Activated CD4-positive, alpha-beta T cell treated with anti-CD3 and anti-CD28 coated beads, Interleukin-2, Interleukin-6, amounts not matched to agents 100 ng/mL and 50 ng/mL, durations not matched to agents 16 hours and 8 hours (primary cell): ENCODE results near the gene RHD.
A peak's percentile ranks its signal among the peaks of the same experiment; 100 is the strongest.
"Not testable (repeated sequence)": the region's sequence is repeated elsewhere in the genome, so short reads cannot be mapped to it uniquely, and the experiment has no call there.

Experiments used
- DNase-seq: peaks from one replicate; pipeline ENCODE4 v3.0.0-alpha.2; 2020

Gene RHD

DNA sequence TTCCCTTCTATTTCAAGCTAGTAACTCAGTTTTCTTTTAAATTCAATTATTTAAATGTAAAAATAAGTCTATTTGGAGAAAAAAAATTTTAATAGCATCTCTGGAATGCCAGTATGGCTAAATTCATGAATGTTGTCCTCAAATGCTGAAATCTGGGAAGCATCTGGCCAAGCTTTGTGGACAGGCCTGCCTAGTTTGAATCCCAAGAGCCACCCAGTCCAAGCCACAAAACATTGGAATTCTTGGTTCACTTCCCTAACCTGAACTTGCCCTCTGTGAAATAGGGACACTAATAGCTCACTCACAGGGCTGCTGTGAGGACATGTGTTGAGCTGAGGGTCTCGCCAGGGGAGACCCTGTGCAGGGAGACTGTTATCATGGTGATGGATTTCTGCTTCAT lies 37.2 kb downstream of the RHD start:
- not testable (repeated sequence) for DNase-seq

DNA sequence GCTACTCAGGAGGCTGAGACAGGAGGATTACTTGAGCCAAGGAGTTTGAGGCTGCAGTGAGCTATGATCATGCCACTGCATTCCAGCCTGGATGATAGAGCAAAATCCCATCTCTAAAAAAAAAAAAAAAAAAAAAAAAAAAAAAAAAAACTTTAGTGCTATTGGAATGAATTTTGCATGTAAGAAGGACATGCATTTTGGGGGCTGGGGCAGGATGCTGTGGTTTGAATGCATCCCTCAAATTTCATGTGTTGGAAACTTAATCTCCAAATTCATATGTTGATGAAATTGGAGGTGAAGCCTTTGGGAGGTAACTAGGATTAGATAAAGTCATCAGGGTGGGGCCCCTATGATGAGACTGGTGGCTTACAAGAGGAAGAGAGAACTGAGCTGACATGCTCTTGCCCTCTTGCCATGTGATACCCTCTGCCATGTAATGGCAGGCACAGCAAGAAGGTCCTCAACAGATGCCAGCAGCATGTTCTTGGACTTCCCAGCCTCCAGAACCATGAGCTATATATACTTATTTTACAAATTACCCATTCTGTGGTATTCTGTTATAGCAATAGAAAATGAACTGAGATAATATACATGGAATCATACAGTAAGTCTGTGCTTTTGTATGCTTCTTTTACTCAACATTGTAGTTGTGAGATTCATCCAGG lies 40.6 kb downstream of the RHD start:
- DNase-seq = not testable (repeated sequence)

DNA sequence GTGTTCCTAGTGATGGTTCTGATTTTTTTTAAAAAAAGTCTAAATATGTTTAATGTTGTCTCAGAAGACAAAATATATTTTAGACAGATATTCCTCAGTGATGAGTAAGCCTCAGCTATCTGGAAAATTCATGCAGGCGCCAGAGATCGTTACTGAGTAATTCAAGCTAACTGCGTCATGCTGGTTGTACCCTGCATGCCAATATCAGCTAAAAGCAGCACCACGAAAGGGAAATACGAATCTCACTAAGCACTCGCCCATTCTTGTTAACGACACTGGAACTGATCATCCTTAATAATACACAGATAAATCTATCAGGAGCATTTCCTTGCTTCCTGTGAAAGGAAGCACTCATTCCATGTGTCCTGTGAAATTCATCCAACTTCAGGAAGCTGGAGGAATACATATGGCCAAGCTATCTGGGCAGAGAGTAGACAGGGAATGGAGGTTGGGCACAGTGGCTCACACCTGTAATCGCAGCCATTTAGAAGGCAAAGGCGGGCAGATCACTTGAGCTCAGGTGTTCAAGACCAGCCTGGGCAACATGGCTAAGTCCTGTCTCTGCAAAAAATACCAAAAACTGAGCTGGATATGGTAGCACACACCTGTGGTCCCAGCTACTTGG lies 48.1 kb downstream of the RHD start:
- not testable (repeated sequence) for DNase-seq

DNA sequence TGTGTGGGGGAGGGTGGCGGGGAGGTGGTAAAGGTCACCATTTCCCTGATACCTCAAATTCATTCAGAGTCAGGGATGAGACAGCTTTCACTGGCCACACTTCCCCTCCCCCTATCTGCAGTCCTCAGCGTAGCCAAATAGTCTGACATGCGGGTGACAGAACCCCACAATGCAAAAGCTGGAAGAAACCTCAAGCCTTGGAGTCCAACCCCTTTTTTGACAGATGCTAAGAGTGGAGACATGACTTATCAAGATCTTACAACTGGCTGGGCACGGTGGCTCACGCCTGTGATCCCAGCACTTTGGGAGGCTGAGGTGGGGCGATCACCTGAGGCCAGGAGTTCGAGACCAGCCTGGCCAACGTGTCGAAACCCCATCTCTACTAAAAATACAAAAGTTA lies 49.8 kb downstream of the RHD start:
- not testable (repeated sequence) for DNase-seq

DNA sequence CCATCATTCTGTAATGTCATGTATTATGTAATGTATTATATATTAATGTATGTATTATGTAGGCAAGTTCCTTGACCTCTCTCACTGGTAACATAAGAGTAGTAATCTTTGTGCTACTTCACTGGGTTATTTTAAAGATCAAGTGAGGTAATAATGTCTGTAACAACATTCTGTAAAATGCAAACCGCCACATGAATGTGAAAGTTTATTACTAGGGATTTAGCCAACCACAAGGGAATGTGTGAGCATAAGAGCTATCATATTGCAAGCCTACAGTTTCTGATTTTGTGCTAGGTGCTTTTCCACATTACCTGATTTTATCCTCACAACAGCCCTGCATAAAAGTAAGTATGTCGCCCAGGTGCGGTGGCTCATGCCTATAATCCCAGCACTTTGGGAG lies 52.1 kb downstream of the RHD start:
- not testable (repeated sequence) for DNase-seq

DNA sequence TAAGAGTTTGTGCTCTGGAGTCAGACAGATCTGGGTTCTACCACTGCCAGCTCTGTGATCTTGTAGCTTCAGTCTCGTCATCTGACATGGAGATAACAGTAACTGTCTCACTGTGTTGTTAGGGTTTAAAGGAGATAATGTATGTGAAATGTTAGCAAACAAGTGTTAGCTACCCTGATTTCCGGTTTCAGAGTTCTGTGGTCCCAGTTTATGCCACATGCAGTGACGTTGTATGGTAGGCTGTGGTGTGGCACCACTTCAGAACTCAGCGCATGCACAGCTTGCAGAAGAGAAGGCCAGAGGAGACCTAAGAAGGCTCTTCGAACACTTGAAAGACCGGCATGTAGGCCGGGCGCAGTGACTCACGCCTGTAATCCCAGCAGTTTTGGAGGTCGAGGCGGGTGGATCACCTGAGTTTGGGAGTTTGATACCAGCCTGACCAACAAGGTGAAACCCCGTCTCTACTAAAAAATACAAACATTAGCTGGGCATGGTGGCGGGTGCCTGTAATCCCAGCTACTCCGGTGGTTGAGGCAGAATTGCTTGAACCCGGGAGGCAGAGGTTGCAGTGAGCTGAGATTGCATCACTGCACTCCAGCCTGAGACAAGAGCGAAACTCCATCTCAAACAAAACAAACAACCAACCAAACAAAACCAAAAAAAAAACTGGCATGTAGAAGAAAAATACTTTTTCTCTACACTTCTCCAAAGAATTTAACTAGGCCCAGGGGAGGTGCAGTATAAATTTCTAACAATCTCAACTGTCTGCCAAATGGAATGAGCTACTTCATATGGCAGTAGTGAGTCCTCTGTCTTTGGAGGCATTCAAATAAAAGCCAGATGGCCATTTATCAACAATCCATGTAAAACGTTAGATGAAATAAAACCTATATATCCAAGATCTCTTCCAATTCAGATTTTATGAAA lies 55.8 kb downstream of the RHD start:
- DNase-seq = not testable (repeated sequence)

DNA sequence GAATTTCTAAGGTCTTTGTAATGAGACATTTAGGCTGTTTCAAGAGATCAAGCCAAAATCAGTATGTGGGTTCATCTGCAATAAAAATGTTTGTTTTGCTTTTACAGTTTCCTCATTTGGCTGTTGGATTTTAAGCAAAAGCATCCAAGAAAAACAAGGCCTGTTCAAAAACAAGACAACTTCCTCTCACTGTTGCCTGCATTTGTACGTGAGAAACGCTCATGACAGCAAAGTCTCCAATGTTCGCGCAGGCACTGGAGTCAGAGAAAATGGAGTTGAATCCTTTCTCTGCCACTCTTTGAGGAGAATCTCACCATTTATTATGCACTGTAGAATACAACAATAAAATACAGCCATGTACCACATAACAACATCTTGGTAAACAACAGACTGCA lies 56.5 kb downstream of the RHD start:
- not testable (repeated sequence) for DNase-seq

DNA sequence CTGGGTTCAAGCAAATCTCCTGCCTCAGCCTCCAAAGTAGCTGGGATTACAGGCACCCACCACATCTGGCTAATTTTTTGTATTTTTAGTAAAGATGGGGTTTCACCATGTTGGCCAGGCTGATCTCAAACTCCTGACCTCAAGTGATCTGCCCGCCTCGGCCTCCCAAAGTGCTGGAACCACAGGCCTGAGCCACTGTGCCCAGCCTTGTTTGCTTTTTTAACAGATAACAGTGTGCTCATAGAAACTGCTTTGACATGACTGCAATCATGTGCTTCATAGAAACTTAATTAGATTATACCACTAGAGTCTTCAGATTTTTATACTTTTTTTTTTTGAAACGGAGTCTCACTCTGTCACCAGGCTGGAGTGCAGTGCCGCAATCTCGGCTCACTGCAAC lies 57.0 kb downstream of the RHD start:
- not testable (repeated sequence) for DNase-seq

DNA sequence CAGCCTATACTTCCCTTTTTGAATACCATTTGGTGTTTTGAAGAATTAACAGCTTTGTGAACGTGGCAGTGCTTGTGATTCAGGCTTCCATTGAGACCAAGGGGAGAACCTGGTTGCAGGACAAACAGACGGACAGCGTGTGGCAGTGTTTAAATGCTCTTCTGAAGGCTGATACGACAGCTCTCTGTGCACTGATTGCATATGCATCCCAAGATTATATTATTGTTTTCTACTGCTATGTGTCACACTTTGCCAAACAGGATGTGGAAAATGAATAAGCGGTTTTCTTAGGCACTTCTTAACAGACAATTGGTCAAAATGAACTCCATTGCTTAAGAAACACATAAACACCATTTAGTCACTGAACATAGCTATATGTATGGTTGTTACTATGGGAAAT lies 57.6 kb downstream of the RHD start:
- not testable (repeated sequence) for DNase-seq

DNA sequence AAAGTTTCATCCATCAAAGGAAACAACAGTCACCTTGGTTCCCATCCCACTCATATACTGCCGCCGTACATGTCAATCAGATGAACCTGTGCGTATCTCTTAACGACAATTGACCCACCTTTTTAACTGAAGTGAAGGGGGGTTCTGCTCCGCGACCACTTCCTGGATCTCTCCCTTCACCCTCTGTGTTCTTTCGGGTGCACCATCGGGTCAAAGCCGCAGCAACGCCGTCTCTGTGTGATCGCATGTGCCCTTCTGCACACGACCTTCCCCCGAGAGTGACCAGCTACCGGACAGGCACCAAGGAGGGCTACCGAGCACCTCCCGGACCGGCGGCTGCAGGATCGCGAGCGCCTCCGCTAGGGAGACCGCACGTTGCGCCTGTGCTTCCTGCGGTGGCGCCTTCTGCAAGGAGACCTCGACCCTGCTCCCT lies 64.6 kb downstream of the RHD start:
- DNase-seq = peak; percentile 35

DNA sequence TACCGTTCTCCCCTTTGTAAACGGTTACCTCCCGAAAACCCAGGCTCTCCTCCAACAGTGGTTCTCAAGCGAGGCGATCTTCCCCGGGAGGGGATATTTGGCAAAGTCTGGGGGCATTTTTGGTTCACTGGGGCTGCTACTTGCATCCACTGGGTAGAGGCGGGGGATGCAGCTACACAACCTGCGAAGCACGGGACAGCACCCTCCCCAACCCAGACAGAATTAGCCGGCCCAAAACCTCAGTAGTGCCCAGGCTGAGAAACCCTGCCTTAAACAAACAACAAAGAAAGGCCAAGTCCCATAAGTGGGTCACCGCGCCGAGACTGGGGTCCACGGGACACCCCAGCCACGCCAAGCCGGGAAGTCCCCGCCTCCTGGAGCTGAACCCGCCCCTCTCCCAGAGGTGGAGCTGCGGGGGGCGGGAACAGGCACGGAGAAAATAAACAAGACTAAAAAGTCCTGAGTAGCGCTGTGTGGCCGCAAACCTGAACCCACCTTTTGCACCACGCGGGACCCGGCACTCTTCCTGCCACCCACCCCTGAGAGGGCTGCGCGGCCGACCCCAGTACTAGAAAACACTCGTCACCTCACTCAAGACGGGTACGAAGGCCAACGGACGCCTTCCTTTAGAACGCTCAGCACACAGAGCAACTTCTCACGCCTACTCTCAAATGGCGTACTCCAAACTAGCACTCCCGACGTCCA lies 65.3 kb downstream of the RHD start:
- not testable (repeated sequence) for DNase-seq

DNA sequence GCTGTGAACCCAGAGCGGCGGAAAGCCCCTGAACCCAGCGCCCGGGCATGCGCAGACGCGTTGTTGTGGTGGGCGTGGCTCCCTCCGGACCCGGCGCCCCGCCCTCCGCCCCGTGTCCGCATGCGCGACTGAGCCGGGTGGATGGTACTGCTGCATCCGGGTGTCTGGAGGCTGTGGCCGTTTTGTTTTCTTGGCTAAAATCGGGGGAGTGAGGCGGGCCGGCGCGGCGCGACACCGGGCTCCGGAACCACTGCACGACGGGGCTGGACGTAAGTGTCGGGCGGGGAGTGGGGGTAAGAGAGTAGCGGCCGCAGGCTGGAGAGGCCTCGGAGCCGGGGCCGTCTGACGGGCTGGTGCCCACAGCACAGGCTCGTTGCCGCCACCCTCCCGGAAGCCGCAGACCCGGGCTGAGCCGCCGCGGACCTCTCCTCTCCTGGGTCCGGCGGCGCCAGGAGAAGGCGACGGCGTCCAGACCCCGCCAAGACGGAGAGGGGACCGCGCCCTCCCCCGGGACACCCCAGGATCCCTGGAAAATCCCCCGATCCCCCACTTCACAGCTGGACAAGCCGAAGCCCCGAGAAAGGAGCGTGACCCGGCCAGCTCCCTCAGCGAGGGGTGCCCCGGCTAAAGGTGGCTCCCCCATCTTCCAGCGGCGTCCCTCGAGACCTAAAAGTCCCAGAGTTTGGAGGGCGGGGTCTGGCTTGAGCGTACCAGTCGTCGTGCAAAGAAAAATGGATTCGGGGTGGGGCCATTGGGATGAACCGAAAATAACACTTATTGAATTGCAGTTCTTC lies 66.1 kb downstream of the RHD start, which contains the start of gene TMEM50A:
TSS of gene TMEM50A (plus strand) at position 147 of the 794 bp plus-strand sequence. CDS start 2,153 bp downstream, outside the sequence.
- DNase-seq = peak; percentile 92

DNA sequence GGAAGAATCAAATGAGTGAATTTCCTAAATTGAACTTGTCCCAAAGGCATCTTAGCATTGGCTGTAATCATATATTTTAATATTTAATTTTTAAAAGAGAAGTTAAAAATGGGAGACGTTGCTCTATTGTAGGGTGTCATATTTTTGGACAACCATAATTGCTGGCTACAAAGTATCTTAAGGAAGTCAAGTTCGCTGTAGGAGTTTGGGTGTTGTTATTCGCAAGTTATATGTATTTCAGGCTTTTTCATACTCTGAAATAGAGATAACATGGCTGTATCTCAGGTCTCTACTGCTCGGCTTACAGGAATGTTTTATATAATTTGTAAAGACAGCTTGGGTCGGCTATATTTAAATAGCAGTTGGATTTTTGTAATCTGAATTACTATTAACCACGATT lies 66.7 kb downstream of the RHD start:
- DNase-seq = no peak

DNA sequence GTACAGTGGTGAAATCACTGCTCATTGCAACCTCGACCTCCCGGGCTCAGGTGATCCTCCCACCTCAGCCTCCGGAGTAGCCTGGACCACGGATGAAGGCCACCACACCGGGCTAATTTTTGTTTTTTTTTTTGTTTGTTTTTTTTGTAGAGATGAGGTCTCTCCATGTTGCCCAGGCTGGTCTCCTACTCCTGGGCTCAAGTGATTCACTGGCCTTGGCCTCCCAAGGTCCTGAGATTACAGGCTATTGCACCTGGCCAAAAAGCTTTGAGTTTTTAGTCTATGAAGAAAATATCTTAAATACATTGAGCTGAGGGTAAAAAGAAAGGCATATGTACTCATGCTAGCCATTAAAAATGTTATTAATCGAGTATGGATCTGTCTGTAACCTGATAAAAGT lies 69.4 kb downstream of the RHD start:
- no peak for DNase-seq

DNA sequence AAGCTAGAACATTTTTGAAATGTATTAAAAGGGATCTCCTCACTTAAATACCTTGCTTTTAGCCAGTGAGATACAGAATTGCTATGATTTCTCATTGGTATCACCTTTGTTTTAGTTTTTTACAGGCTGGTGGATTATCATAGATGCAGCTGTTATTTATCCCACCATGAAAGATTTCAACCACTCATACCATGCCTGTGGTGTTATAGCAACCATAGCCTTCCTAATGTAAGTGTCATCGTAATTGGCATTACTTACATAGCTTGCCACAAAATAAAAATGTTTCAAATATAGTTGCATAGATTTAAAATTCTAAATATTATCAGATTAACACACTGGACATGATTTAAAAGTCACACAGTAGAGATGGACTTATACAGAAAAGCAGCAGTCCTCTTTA lies 70.5 kb downstream of the RHD start:
- no peak for DNase-seq

DNA sequence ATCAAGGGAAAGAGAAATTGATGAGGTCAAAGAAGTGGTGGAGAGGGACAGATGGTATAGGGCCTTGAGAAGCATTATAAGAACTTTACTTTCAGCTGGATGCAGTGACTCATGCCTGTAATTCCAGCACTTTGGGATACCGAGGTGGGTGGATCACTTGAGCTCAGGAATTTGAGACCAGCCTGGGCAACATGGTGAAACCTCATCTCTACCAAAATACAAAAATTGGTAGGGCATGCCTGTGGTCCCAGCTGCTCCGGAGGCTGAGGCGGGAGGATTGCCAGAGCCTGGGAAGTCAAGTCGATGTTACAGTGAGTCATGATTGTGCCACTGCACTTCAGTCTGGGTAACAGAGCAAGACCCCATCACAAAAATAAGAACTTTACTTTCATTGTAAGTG lies 71.6 kb downstream of the RHD start:
- DNase-seq = no peak

DNA sequence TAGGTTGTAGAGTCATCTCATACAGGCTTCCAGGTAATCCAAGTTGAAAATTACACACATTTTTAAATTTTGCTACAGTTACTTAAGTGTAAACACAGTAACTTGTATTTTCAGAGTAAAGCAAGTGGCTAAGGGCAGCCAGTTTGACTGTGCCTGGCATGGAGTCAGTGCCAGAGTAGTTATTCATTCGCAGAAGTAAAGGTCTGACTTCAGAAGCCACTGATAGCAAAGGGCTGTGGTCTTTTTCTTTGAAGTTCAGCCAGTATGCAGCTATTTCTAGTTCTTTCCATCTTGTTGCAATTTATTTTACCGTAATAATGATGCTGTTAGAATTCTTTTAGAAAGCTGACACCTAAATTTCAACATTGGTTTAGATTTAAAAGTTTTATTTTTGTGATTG lies 75.2 kb downstream of the RHD start:
- DNase-seq = no peak

DNA sequence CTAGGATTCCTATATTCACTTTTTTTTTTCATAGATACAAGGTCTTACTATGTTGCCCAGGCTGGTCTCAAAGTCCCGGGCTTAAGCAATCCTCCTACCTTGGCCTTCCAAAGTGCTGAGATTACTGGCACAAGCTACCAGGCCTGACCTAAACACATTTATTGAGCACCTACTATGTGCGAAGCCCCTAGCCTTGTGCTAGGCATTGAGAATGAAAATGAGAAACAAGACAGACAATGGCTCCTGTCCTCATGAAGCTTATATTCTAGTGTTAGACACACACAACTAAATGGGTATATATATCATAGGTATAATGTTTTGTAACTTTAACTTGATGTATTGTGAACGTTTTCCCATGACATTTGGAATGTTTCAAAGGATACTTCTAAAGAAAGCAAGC lies 77.3 kb downstream of the RHD start:
- no peak for DNase-seq

DNA sequence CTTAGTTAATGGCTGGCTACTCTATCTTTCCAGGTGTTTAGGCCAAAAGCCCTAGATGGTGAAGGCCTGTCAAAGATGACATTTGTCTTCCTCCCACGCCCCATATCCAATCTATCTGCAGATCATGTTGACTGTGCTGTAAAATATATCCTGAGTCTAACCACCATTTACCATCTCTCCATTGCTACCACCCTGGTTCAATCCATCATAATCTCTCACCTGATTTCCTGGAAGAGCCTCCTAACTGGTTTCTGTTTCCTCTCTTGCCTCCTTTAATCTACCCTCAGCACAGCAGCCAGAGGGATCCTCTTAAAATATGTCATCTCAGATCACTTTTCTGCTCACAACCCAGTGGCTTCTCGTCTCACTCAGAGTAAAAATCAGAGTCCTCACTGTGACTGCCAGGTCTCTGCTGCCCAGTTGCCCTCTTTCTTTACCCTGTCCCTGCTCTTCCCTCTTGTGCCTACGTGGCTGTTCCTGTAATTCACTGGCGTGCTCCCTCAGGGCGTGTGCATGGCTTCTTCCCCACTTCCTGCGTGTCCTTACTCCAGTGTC lies 83.6 kb downstream of the RHD start:
- DNase-seq = peak; percentile 20

DNA sequence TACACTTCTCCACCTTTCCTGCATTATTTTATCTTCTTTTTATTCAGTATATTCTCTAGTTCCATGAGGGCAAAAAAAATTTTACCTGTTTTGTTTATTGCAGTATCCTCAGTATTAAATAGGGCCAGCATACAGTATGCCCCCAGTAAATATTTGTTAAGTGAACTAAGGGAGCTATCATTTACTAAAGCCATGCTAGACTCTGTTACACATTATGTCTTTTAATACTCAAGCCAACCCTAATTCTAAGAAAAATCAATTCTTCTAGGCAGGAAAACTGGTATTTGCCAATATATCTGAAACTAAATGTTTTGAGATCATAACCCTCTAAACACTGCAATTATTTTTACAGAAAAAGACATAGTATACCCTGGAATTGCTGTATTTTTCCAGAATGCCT lies 84.1 kb downstream of the RHD start:
- no peak for DNase-seq

DNA sequence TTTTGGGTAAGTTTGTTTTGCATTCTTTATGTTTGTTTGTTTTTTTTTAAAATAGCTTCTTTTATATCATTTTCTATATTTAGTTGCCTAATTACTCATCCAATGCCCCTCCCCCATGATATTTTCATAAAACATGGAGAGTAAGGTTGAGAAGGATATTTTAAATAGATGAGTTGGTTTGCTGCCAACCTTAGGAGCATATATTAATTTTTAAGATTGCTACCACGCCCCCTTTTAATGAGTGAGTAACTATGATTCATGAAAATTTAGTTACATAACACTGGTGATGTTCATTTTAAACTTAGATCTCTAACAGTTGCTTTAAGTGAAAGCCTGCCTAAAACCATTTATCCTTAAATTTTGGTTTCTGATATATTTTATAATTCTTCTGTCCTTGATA lies 84.5 kb downstream of the RHD start:
- no peak for DNase-seq
